ENCODE data around the gene CDK6.

DNA sequence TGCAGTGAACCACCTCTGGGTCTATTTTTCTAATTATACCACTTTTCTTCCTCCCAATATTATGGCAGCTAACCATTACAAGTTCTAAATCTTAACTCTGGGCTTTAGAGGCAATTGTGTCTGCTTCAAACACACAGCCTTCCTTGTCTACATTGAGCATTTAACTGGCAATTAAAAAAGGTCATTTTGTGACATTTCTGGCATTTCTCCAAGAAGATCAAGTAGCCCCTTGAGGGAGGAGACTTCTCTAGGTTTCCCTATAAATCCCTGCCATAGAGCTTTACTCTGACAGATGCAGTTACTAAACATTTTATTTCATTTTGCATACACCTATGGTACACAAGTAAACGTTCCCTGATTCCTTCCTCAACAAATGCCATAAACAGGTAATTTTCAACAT is 212.8 kb downstream of the CDK6 start:
- TF ChIP-seq, protein P1, sequence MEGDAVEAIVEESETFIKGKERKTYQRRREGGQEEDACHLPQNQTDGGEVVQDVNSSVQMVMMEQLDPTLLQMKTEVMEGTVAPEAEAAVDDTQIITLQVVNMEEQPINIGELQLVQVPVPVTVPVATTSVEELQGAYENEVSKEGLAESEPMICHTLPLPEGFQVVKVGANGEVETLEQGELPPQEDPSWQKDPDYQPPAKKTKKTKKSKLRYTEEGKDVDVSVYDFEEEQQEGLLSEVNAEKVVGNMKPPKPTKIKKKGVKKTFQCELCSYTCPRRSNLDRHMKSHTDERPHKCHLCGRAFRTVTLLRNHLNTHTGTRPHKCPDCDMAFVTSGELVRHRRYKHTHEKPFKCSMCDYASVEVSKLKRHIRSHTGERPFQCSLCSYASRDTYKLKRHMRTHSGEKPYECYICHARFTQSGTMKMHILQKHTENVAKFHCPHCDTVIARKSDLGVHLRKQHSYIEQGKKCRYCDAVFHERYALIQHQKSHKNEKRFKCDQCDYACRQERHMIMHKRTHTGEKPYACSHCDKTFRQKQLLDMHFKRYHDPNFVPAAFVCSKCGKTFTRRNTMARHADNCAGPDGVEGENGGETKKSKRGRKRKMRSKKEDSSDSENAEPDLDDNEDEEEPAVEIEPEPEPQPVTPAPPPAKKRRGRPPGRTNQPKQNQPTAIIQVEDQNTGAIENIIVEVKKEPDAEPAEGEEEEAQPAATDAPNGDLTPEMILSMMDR (IDR thresholded peaks at IDR 0.05): no peak
- no peak for TF ChIP-seq POLR2A (IDR thresholded peaks at IDR 0.05)

Measured in gastroesophageal sphincter (tissue), 3 donors.